GM12892 (cell line): ENCODE results near the gene KLK4.

ENCODE experiments used
- POLR2A ChIP-seq: IDR thresholded peaks from 2 replicates; pipeline ENCODE4 v1.6.1; 2011; ENCODE audit warnings: low read depth, low read length, control low read depth
- POLR2AphosphoS5 ChIP-seq: IDR thresholded peaks from 2 replicates; pipeline ENCODE4 v1.6.1; 2011; ENCODE audit warnings: low read depth, low read length, control low read depth

DNA sequence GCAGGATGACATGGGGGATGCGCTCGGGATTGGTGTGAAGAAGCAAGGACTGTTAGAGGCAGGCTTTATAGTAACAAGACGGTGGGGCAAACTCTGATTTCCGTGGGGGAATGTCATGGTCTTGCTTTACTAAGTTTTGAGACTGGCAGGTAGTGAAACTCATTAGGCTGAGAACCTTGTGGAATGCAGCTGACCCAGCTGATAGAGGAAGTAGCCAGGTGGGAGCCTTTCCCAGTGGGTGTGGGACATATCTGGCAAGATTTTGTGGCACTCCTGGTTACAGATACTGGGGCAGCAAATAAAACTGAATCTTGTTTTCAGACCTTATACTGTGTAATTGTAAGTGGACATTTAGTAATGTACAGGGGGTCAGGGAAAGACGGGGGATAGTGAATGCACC is 31.0 kb downstream of the KLK4 start:
- TF ChIP-seq POLR2AphosphoS5 = no peak
- no peak for TF ChIP-seq POLR2A
